Activated CD8-positive, alpha-beta memory T cell treated with anti-CD3 and anti-CD28 coated beads, Interleukin-2, amount 50 U/mL, for 24 hours (primary cell): ENCODE data around the gene LAPTM5.
"Not testable (repeated sequence)": the region's sequence is repeated elsewhere in the genome, so short reads cannot be mapped to it uniquely, and the experiment has no call there.

Experiments
- DNase-seq: peaks from one replicate; pipeline ENCODE4 v3.0.0-alpha.2; 2020; ENCODE audit errors: extremely low read depth

LAPTM5 gene

GRCh38 chr1:30697571-30698376 is 59.8 kb downstream of the LAPTM5 start:
- DNase-seq: no peak

DNA sequence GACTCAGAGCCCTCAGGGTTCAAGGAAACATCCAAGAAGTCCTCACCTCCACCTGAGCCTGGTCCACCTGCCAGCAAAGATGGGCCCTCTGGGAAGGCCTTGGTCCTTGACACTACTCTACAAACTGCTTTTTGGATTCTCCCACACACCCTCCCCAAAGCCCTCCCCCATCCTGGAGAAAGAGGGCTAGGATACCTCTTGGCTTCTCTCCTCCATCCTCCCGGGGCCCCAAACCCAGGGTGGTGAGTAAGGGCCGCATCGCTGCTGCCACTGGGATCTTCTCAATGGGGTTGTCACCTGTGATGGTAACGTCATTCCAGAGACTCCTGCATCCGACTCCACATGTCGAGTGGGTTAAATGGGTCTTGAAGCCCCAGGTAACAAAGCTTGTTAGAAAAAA is 60.7 kb downstream of the LAPTM5 start:
- no peak for DNase-seq

GRCh38 chr1:30695439-30695841 is 62.1 kb downstream of the LAPTM5 start:
- no peak for DNase-seq

- DNase-seq: no peak
These were observed 63.0 kb downstream of the LAPTM5 start for GRCh38 chr1:30694280-30695175.

GRCh38 chr1:30693822-30694221 is 63.8 kb downstream of the LAPTM5 start:
- no peak for DNase-seq

GRCh38 chr1:30693366-30693765 is 64.2 kb downstream of the LAPTM5 start:
- no peak for DNase-seq

DNA sequence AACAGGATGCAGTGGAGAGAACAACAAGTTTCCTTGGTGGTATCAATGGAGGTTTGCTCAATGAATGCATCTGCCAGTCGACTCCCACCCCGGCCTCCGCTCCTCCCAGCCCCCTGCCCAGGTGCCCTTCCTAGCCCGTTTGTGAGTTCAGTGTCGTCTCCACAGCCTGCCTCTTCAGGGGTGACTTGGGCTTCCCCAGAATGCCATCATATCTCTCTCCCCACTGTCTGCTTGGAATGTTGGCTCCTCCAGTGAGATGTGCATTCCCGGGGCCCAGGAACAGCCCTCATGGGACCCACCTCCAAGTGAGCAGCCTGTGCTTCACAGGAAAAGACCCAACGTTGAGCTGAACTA is 64.6 kb downstream of the LAPTM5 start:
- DNase-seq: no peak

DNA sequence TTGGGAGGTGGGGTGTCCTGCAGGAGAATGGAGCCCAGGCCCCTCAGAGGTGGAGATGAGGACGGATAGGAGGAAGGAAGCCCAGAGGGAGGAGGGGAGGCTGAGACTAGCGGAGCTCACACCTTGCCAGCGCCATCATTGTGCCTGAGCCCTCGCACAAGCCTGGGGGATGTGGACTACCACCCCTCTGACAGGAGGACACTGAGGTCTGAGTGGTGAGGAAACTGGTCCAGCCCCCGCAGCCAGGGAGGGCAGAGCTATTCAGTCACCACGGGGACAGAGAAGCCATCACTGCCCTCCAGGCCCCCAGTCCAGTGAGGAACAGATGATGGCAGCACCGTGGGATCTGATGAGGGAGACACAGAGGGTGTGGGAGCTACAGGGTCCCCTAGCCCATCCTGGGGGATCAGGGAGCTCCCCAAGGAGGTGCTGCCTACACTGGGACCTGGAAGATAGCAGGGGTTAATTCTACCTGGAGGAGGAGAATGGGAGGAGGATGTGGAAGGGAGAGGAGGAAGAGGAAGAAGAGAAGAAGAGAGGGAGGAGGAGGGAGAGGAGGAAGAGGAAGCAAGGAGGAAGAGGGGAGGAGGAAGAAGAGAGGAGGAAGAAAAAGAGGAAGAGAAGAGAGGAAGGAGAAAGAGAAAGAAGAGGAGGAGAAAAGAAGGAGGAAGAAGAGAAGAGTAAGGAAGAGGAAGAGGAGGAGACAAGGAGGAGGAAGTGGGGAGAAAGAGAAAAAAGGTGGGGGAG is 65.2 kb downstream of the LAPTM5 start:
- DNase-seq: no peak

DNA sequence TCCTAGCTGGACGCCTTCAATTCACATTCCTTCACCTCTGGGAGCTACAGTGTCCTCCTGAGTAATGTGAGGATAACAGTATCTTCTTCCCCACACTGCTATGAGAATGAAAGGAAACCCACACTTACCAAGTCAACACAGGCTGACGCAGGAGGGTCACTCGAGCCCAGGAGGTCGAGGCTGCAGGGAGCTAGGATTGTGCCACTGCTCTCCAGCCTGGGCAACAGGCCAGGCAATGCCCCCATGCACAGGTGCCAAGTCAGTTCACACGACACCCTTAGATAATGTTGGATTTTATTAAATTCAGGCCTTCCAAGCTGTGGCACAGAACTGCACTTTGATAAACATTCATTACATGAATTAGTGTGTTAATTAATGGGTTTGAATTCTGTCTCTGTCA is 66.1 kb downstream of the LAPTM5 start:
- DNase-seq: no peak

GRCh38 chr1:30689901-30690645 is 67.5 kb downstream of the LAPTM5 start:
- DNase-seq: no peak

- no peak for DNase-seq
These were observed 68.4 kb downstream of the LAPTM5 start for GRCh38 chr1:30688920-30689794.

GRCh38 chr1:30688516-30688915 is 69.1 kb downstream of the LAPTM5 start:
- DNase-seq: not testable (repeated sequence)

GRCh38 chr1:30687886-30688285 is 69.7 kb downstream of the LAPTM5 start:
- no peak for DNase-seq

DNA sequence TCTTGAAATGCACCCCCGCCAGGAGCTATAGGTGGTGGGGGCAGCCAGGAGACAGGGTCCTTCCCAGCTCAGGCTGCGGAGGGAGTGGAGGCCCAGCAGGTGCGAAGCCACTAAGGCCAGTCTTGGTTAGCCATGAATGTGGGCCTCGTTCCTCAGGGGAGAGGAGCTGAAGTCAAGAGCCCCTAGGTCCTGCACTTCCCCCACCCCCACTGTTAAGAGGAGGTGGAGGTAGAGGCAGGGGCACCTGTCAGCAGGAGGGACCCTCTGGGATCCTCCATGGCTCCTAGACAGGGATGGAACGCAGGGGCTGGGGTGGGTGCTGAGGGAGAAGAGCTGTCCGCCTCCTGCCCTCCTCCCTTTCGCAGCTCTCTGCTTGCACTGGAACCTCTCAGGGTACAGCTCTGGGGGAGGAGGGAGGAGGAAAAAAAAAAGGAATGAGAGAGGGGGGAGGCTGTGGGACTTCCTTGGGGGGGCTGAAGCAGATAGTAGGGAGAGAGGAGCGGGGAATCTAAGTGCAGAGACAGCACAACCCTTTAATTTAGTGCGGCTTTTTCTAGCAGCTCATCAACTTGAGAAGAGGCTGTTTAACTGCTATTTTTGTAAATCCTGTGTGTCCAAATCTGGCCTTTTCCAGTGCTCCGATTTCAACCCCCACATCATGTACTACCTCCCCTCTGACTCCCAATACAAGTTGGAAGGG is 71.2 kb downstream of the LAPTM5 start:
- DNase-seq: no peak

- DNase-seq: no peak
These were observed 71.8 kb downstream of the LAPTM5 start for GRCh38 chr1:30685796-30686165.

DNA sequence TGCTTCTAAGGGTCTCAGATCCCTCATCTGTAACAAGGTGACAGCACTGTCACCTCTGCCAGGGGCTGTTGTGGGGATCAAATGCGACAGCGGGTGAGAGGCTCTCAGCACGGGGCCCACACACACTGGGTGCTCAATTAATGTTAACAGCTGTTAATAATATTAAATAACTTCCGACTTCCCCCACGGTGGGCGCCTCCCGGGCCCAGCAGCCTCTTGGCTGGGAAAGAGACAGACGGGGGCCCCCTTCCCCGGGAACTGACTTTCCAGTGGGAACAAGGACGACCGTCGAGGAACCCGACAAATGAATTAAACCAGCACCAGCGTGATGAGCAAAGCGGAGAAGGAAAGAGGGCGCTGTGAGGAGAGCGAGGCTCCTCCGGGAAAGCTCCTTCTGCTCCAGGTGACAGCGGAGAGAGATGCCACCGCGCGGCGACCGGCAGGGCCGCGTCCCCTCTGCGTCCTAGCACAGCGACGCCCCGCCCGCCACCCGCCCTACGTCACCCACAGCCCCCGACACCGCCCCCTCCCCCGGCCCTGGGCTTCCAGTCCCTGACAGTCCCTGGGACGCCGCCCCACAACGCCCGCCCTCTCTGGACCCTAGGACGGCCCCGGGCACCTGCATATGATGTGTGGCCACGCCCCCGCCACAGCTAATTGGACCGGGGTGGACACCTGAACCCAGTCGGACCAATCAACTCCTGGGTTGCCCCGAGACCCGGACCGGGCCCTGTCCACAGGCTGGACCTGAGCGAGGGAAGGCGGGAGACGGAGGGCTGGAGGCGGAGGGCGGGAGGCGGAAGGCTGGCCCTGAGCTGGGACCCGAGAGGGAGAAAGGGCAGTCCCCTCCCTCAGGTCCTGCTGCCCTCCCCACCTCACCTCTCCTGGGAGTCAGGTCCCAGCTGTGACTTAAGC is 72.4 kb downstream of the LAPTM5 start:
- DNase-seq: no peak

GRCh38 chr1:30684259-30684658 is 73.3 kb downstream of the LAPTM5 start:
- DNase-seq: no peak

DNA sequence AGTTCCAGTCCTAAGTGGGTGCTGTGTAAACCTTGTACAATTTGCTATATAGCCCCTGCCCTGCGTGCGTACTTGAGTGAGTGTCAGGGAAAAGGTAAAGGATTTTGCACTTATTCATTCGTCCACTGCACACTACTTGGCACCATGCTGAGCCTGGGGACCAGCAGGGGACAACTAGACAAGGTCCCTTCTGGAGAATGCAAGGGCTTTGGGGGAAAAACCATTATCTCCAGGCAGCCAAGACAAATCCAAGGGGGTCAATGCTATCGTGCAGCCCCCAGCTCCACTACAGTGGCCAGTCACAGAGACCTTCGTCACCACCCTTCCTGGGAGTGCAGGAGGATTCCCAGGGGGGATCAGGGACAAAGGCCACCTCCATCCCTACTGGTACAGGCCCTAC is 73.9 kb downstream of the LAPTM5 start:
- no peak for DNase-seq
